Astrocyte of the cerebellum (primary cell): ENCODE measurements around the gene DENND6B.

ENCODE experiments used
- DNase-seq: peaks from one replicate; pipeline ENCODE4 v3.0.0-alpha.2; 2011; ENCODE audit warnings: low read depth
- H3K4me3 ChIP-seq: 2 replicates; pipeline ENCODE4 v1.5.1; 2011; ENCODE audit warnings: mild to moderate bottlenecking, low read depth, low read length, moderate library complexity
- in situ Hi-C: cut with HindIII; loops from 2 replicates; pipeline ENCODE4 v1.10.0; 2017; ENCODE audit warnings: low sequenced_read_pairs
- TF ChIP-seq, protein P1 (sequence below): IDR thresholded peaks from 2 replicates; pipeline ENCODE4 v1.5.1; 2012; ENCODE audit warnings: low read length, low read depth, moderate library complexity, mild to moderate bottlenecking; ENCODE audit errors: missing control alignments

The DENND6B gene

DNA sequence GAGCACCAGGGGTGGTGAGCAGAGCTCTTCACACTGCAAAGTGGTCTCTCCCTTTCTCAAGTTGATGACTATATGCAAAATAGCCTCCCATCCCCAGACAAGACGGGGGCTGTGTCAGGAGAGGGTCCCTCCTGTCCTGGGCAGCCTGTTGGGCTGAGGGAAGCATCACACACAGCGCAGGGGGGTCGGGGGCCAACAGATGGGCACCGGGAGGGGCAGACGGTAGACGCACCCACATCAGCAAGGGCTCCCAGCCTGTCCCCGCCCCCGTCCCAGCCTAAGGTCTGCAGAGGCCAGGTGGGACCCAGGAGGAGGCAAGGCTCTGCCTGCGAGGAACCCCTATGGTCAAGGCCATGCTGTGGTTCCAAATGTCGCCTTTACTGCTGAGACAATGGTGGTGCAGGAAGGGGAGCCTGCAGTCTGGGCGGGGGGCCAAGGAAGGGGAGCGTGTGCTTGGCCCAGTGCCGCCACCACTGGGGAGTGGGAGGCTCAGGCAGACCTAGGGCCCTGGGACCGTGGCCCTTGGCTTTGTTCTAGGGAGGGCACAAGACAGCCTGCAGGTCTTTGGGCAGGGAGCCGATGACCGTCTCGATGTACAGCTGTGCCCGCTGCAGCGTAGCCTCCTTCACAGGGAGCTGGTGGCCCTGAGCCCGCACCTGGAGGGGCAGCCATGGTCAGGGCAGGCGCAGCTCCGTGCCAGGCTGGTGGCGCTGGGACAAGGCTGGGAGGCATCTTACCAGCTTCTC is 15.0 kb downstream of the DENND6B start:
- TF ChIP-seq, protein P1, sequence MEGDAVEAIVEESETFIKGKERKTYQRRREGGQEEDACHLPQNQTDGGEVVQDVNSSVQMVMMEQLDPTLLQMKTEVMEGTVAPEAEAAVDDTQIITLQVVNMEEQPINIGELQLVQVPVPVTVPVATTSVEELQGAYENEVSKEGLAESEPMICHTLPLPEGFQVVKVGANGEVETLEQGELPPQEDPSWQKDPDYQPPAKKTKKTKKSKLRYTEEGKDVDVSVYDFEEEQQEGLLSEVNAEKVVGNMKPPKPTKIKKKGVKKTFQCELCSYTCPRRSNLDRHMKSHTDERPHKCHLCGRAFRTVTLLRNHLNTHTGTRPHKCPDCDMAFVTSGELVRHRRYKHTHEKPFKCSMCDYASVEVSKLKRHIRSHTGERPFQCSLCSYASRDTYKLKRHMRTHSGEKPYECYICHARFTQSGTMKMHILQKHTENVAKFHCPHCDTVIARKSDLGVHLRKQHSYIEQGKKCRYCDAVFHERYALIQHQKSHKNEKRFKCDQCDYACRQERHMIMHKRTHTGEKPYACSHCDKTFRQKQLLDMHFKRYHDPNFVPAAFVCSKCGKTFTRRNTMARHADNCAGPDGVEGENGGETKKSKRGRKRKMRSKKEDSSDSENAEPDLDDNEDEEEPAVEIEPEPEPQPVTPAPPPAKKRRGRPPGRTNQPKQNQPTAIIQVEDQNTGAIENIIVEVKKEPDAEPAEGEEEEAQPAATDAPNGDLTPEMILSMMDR = no peak
- in situ Hi-C loops = no loop called here
- no peak for DNase-seq

DNA sequence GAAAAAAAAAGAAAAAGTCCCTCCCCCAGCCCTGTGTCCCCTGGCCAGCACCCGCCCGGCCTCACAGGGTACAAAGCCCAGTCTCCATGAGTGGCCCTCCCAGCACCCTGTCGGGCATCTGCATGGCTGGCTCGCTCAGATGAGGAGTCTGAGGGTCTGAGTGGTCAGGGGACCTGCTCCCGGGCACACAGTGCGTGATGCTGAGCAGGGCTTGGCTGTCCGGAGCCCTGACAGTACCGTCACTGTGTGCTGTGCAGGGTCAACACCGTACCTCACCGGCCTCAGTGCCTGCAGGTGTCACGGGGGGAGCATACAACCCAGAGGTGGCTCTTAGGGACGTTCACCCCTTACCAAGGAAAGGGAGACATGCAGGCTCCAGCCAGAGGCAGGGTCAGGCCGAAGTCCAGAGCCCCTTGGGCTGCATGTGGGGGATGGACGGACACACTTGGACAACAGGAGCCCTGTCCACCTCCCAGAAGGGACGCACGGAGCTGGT is 15.8 kb downstream of the DENND6B start:
- in situ Hi-C loops = no loop called here
- DNase-seq = no peak
- TF ChIP-seq, protein P1 = no peak
- H3K4me3 ChIP-seq = no peak overlapping the region

More for the DNA sequence above, 15.0 kb downstream of the DENND6B start:
- H3K4me3 ChIP-seq = no peak overlapping the region

DNA sequence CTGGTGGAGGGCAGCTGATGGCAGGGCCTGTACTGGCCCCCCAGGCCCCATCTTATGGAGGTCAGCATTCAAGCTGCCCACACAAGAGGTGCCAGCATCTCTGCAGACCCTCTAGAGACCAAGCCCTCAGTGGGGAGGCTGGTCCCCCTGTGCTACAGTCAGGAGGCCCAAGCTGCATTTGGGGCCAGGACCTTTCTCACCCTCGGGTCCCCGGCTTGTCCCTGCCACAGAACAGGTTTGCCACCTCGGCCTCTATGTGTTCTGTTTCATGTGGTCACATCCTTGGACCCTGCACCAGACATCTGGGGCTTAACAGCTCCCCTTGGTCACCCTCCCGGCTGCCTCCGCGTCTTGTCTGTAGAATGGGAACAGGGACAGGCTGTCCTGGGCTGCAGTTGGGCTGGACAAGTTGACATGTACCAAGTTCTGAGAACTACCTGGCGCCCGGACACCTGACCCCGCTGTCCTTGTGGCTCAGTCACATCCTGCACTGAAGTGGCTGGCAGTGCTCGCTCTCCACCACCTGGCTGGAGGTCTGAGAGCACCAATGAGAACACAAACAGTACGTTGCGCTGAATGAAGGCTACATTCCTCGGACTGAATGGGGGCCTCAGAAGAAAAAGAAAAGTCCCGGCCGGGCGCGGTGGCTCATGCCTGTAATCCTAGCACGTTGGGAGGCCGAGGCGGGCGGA is 16.6 kb downstream of the DENND6B start:
- no peak for DNase-seq
- TF ChIP-seq, protein P1 = no peak
- in situ Hi-C loops = no loop called here
- H3K4me3 ChIP-seq = no peak overlapping the region

DNA sequence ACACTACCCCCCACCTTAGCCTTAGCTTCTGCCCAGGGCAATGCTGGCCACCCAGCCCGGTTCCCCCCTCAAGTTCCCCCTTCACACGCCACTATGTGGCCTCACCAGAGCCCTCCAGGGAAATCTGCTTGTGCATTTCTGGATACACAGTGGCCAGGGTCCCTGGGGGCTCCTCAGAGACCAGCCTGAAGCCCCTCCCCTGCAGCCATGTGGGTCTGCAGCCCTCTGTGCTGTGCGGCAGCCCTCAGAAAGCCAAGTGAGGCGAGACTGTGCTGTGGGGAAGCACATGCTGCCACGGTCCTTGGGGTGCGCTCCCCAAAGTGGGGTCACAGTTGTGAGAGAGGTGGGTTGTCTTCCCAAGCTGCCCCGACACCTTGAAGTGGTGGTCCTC is 17.2 kb downstream of the DENND6B start:
- H3K4me3 ChIP-seq = no peak overlapping the region
- in situ Hi-C loops = no loop called here
- TF ChIP-seq, protein P1 = no peak
- no peak for DNase-seq

DNA sequence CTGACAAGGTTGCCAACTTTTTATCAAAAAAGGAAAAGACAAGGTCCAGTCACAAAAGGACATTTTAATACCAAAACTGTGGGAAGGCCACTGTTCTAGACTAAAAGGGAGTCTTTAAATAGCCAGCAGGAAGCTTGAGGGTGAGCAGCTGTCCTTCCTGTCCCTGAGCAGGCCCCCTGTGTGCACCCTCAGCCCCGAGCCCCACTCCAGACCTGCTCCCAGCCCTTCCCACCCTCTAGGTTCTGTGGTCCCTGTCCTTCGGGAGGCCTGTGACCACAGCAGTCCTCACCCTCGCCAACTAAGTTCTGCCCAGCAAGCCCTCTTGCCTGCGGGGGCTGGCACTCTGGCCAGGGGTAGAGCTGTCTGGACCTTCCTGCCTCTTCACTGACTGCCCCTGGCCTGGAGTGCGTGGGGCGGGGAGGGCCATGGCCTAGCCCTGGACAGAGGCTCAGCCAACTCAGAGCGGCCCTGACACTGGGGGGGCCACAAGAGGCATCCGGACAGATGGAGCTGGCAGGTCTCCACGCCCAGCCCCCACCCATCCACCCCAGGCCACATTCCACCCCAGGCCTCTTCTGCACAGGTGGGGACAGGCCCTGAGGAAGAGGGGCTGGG is 17.7 kb downstream of the DENND6B start:
- TF ChIP-seq, protein P1 = no peak
- no peak for DNase-seq
- H3K4me3 ChIP-seq = no peak overlapping the region
- in situ Hi-C loops = no loop called here

DNA sequence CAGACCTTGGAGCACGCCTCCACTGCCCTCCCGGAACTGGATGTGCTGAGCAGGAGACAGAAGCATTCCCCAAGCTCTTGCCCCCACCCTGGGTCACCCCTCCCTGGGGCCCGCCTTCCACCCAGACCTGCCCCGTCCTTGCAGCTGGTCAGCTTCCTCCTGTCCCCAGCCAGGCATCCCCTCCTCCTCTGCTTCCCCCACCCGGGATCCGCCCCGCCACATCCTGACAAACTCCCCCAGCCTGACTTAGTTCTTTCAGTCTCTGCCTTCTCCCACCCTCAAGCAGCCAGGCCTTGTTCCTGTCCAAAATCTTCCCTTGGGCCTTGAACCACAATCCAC is 18.2 kb downstream of the DENND6B start:
- TF ChIP-seq, protein P1 = no peak
- in situ Hi-C loops = no loop called here
- DNase-seq = no peak
- no peak overlapping the region for H3K4me3 ChIP-seq
